A549 (cell line): Measurements from ENCODE around the gene TALDO1. TPM values are rescaled to one million over a fixed set of nuclear protein-coding genes. Genes with fewer than 3 reads are reported as not detected.
A peak's percentile ranks its signal among the peaks of the same experiment; 100 is the strongest.

Experiments
- ATAC-seq, 2 experiments: fragments of 200-7000 bp in 1 of 2; fragments of >200 bp in 1 of 2; cut with Nextera tagmentation in 1 of 2; cut with Tn5 transposase in 1 of 2; 3 replicates each; pipeline versions ENCODE4 v1.8.0 to v1.9.1; 2018 to 2020; ENCODE audit warnings: mild to moderate bottlenecking in 1 of 2, moderate library complexity in 1 of 2
- CTCF ChIA-PET: fragments of 300-600 bp; sonication (Branson Sonifier 250); formaldehyde crosslinking; extraction: SDS; loops from one replicate; lab custom pipeline; 2021; ENCODE audit warnings: antibody characterized with exemption, inconsistent platforms; lab: Yijun Ruan, JAX
- POLR2A ChIA-PET: fragments of 350-600 bp; formaldehyde crosslinking; extraction: SDS; loops from one replicate; lab custom pipeline; 2021; ENCODE audit warnings: antibody characterized with exemption, inconsistent platforms; lab: Yijun Ruan, JAX
- DNase-seq, 2 experiments: peaks; one replicate each; pipeline versions ENCODE4 v3.0.0 to v3.0.0-alpha.2; 2011 to 2016; ENCODE audit warnings: low read depth in 1 of 2, low spot score in 1 of 2
- FAIRE-seq: peaks from 2 replicates; lab custom pipeline; 2011; peaks lifted over from hg19 to GRCh38; lab: Jason Lieb, UNC
- H3K27ac ChIP-seq, 2 experiments: fragments of >200 bp; sonication (Bioruptor Twin); formaldehyde crosslinking; 3 replicates each; pipeline ENCODE4 v1.5.1; 2016 to 2017
- H3K4me1 ChIP-seq: fragments of >200 bp; sonication (Bioruptor Twin); formaldehyde crosslinking; 3 replicates; pipeline ENCODE4 v1.6.1; 2016
- H3K4me2 ChIP-seq: fragments of >200 bp; sonication (Bioruptor Twin); formaldehyde crosslinking; 3 replicates; pipeline ENCODE4 v1.6.1; 2016
- H3K4me3 ChIP-seq: fragments of >200 bp; sonication (Bioruptor Twin); formaldehyde crosslinking; 3 replicates; pipeline ENCODE4 v1.5.1; 2016
- H3K9me3 ChIP-seq: fragments of >200 bp; sonication (Bioruptor Twin); formaldehyde crosslinking; 3 replicates; pipeline ENCODE4 v1.6.1; 2016
- BHLHE40 ChIP-seq: IDR thresholded peaks from 2 replicates; pipeline ENCODE4 v1.6.1; 2012; ENCODE audit warnings: low read depth, low read length, inconsistent platforms
- CBX8 ChIP-seq: fragments of 200-600 bp; sonication (generic); IDR thresholded peaks from 2 replicates; pipeline ENCODE4 v1.6.1; 2016
- CHD4 ChIP-seq: fragments of 200-600 bp; sonication (generic); IDR thresholded peaks from 2 replicates; pipeline ENCODE4 v1.6.1; 2016; ENCODE audit warnings: antibody characterized with exemption, mild to moderate bottlenecking, borderline replicate concordance
- EHMT2 ChIP-seq: fragments of 200-600 bp; sonication (generic); IDR thresholded peaks from 2 replicates; pipeline ENCODE4 v1.6.1; 2016; ENCODE audit warnings: antibody characterized with exemption, low read depth, mild to moderate bottlenecking, moderate library complexity
- EP300 ChIP-seq, 2 experiments: fragments of >200 bp; sonication (Bioruptor Twin); formaldehyde crosslinking; IDR thresholded peaks; 2 replicates in 1 of 2; 3 replicates in 1 of 2; pipeline ENCODE4 v1.6.1; 2016 to 2017
- ESRRA ChIP-seq: fragments of 150-350 bp; IDR thresholded peaks from 2 replicates; pipeline ENCODE4 v1.6.1; 2014; ENCODE audit warnings: mild to moderate bottlenecking, low read length, borderline replicate concordance
- FOSL2 ChIP-seq, 2 experiments: fragments of 450-650 bp in 1 of 2; fragments of >200 bp in 1 of 2; sonication (Bioruptor Twin) in 1 of 2; formaldehyde crosslinking; IDR thresholded peaks; 2 replicates each; pipeline versions ENCODE4 v1.5.0 to v1.6.1; 2016 to 2020; ENCODE audit warnings: mild to moderate bottlenecking in 1 of 2, moderate library complexity in 1 of 2
- GATA3 ChIP-seq: IDR thresholded peaks from 2 replicates; pipeline ENCODE4 v1.6.1; 2012; ENCODE audit warnings: borderline replicate concordance
- HEYL ChIP-seq: fragments of 250-450 bp; sonication (Bioruptor Pico); IDR thresholded peaks from 2 replicates; pipeline ENCODE4 v1.8.0; 2021; ENCODE audit warnings: mild to moderate bottlenecking, moderate library complexity
- HOXA7 ChIP-seq: fragments of 250-450 bp; sonication (Bioruptor Pico); IDR thresholded peaks from 2 replicates; pipeline ENCODE4 v1.5.0; 2020; ENCODE audit warnings: mild to moderate bottlenecking, moderate library complexity
- JUN ChIP-seq, 2 experiments: fragments of >200 bp; sonication (Bioruptor Twin); formaldehyde crosslinking; IDR thresholded peaks; 2 replicates in 1 of 2; 3 replicates in 1 of 2; pipeline ENCODE4 v1.6.1; 2016 to 2017
- JUNB ChIP-seq: fragments of >200 bp; sonication (Bioruptor Twin); formaldehyde crosslinking; IDR thresholded peaks from 2 replicates; pipeline ENCODE4 v1.6.1; 2016
- KDM5A ChIP-seq: fragments of 200-600 bp; sonication (generic); IDR thresholded peaks from 2 replicates; pipeline ENCODE4 v1.6.1; 2016; ENCODE audit warnings: antibody characterized with exemption, mild to moderate bottlenecking
- NPAS2 ChIP-seq: fragments of 250-450 bp; sonication (Bioruptor Pico); IDR thresholded peaks from 2 replicates; pipeline ENCODE4 v1.8.0; 2022; ENCODE audit warnings: mild to moderate bottlenecking, moderate library complexity, borderline replicate concordance
- POLR2A ChIP-seq: IDR thresholded peaks from 2 replicates; pipeline ENCODE4 v1.6.1; 2012; ENCODE audit warnings: mild to moderate bottlenecking, low read length
- RAD21 ChIP-seq, 2 experiments: fragments of >200 bp in 1 of 2; sonication (Bioruptor Twin) in 1 of 2; formaldehyde crosslinking in 1 of 2; IDR thresholded peaks in 1 of 2; conservative IDR thresholded peaks in 1 of 2; 2 replicates in 1 of 2; 3 replicates in 1 of 2; pipeline ENCODE4 v1.6.1; 2012 to 2018; ENCODE audit warnings: inconsistent platforms in 1 of 2
- RNF2 ChIP-seq: fragments of 200-600 bp; sonication (generic); IDR thresholded peaks from 2 replicates; pipeline ENCODE4 v1.6.1; 2016; ENCODE audit warnings: low read depth, mild to moderate bottlenecking, antibody characterized with exemption, moderate library complexity, borderline replicate concordance
- SMC3 ChIP-seq: fragments of >200 bp; sonication (Bioruptor Twin); formaldehyde crosslinking; IDR thresholded peaks from 3 replicates; pipeline ENCODE4 v1.6.1; 2018; ENCODE audit warnings: inconsistent platforms
- SREBF2 ChIP-seq: fragments of 450-650 bp; IDR thresholded peaks from 2 replicates; pipeline ENCODE4 v1.6.1; 2014; ENCODE audit warnings: mild to moderate bottlenecking, moderate library complexity
- TFCP2L1 ChIP-seq: fragments of 250-450 bp; sonication (Bioruptor Pico); IDR thresholded peaks from 2 replicates; pipeline ENCODE4 v1.5.0; 2021; ENCODE audit warnings: mild to moderate bottlenecking
- ZC3H11A ChIP-seq: fragments of 450-650 bp; IDR thresholded peaks from 2 replicates; pipeline ENCODE4 v1.6.1; 2014; ENCODE audit warnings: antibody characterized with exemption, mild to moderate bottlenecking
- ZSCAN20 ChIP-seq: fragments of 250-450 bp; sonication (Bioruptor Pico); IDR thresholded peaks from 2 replicates; pipeline ENCODE4 v1.8.0; 2022; ENCODE audit warnings: mild to moderate bottlenecking, moderate library complexity
- WGBS: methylation state at CpG from one replicate; pipeline ENCODE4 v1.1.6; 2017; ENCODE audit errors: missing lambda C conversion rate; 5-methylcytosine and 5-hydroxymethylcytosine counted together
- polyA plus RNA-seq, 4 experiments: library from polyadenylated mRNA; depleted of rRNA in 3 of 4; stranded (reverse); fragments of >200 nt; fragmentation: RNase III in 1 of 4; extraction: RNeasy Plus Mini Kit Qiagen cat#74134 plus additional on column Dnase treatment in 1 of 4; gene quantifications; 2 replicates in 3 of 4; 3 replicates in 1 of 4; pipeline ENCODE4 v1.2.3, GENCODE V29; 2011 to 2017
- TF ChIP-seq, protein P1 (sequence below): fragments of 250-450 bp; sonication (Bioruptor Pico); IDR thresholded peaks from 2 replicates; pipeline ENCODE4 v1.5.0; 2020; ENCODE audit warnings: low read depth, mild to moderate bottlenecking, moderate library complexity
- TF ChIP-seq, protein P2 (sequence below): IDR thresholded peaks from 2 replicates; pipeline ENCODE4 v1.6.1; 2012
- TF ChIP-seq, protein P3 (sequence below): IDR thresholded peaks from 2 replicates; pipeline ENCODE4 v1.6.1; 2012
- TF ChIP-seq, protein P4 (sequence below): fragments of >200 bp; sonication (Bioruptor Twin); formaldehyde crosslinking; IDR thresholded peaks from 3 replicates; pipeline ENCODE4 v1.6.1; 2016

Gene TALDO1
- polyA plus RNA-seq, 2 of the 4 experiments (the other 2 are of a cell fraction), result 287 to 391 TPM

DNA sequence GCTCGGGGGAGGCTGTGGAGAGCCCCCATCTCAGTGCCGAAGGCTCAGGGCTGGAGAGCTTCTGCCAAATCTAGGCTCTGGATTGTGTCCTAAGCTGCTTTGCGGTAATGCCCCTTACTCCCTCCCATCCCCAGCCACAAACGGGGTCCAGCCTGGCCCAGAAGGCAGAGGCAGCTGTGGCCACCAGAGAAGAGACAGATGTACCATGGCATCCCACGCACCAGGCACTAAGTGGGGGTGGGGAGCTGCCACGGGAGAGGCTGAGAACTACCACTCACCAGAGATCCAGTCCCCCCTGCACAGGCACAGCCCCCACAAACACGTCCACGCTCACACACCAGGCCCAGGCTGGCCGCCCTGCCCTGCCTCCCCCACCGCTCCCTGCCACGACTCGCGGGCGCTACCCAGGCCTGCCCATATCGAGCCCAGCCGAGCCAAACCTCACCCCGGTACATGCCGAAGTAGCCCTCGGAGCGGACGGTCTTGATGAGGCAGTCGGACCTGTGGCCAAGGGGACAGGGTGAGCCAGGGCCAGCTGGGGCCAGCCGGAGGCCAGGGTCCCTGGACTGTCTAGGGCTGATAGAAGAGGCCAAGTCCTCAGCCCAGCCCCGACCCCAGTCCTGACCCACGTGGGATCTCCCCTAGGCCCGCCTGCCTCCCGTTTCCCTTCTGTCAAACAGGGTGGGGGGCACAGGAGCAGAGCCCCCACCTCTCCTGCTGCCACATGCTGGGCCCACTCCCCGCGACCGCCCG is 46.9 kb downstream of the TALDO1 start:
- Histone ChIP-seq H3K4me3 (no peak overlapping the region), H3K27ac (no peak overlapping the region), H3K4me1 (peaks cover 50% of the 10 kb centered on the region), H3K4me2 (no peak overlapping the region), H3K9me3 (no peaks in the 10 kb centered on the region)
- POLR2A ChIA-PET, result no interaction called here
- WGBS, result 95% methylated on average over 15 of the region's 31 CpGs
- ATAC-seq, result no peak
- no peak for TF ChIP-seq ESRRA
- TF ChIP-seq ZC3H11A, result no peak
- TF ChIP-seq POLR2A, result no peak
- no peak for TF ChIP-seq RNF2
- TF ChIP-seq JUNB, result no peak
- TF ChIP-seq CHD4, result no peak
- no peak for TF ChIP-seq ZSCAN20 (CRISPR knock-in tag)
- no peak for TF ChIP-seq EHMT2
- TF ChIP-seq SMC3, result no peak
- TF ChIP-seq RAD21 (conservative IDR thresholded peaks at IDR 0.05 in 1 of 2, IDR thresholded peaks at IDR 0.05 in 1 of 2), result no peak
- TF ChIP-seq, protein P1, sequence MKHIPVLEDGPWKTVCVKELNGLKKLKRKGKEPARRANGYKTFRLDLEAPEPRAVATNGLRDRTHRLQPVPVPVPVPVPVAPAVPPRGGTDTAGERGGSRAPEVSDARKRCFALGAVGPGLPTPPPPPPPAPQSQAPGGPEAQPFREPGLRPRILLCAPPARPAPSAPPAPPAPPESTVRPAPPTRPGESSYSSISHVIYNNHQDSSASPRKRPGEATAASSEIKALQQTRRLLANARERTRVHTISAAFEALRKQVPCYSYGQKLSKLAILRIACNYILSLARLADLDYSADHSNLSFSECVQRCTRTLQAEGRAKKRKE (CRISPR knock-in tag), result no peak
- TF ChIP-seq SREBF2, result no peak
- TF ChIP-seq CBX8, result no peak
- TF ChIP-seq KDM5A, result no peak
- CTCF ChIA-PET, result interaction anchor here (0.9 kb wide), 1 partner anchor 29 kb away, joined by 3 read pairs; no protein-coding TSS in a partner anchor
- no peak for FAIRE-seq
- no peak for DNase-seq

DNA sequence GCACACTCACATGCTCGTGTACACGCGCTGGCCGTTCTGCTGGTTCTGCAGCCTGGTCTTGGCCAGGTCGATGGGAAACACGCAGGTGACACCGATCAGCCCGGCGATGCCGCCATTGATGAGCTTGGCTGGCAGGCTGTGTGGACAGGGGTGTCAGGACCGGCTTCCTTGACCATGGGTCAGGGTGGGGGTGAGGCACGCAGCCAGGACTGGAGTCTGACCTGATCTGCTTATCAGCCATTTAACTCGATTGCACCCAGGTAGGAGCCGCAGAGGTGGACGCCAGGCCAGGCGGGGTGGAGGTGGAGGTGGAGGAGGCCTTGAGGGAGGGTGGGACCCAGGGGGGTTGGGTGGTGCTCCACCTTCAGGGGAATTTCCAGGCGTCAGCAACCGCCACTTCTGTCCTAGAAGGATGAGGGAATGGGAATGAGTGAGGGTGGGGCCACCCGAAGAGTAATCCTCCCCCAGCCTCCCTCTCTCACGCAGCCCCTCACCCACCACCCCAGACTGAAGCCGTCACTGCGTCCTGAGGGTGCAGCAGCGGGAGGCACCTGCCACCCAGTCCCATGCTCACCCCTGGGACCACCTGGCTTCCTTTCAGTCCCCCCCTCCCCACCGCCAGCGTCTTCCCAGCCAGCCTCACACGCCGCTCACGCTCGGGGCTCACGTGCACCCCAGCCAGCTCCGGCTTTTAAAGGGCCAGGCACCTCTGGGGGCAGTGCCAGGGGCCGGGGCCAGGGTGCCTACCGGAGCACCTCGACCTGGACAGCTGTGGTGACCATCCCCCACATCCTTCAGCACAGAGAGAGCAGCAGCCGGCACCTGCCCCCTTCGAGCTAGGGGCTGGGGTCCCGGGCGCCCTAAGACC is 47.7 kb downstream of the TALDO1 start:
- Histone ChIP-seq H3K4me2 (peak overlapping the region; percentile 90), H3K27ac (peak overlapping the region in 1 of 2 experiments; percentile 99; a peak in 4 of 6 replicates), H3K9me3 (no peaks in the 10 kb centered on the region), H3K4me1 (peaks cover 41% of the 10 kb centered on the region), H3K4me3 (no peak overlapping the region)
- CTCF ChIA-PET, result interaction anchor here (1.5 kb wide), 1 partner anchor 10 kb away, joined by 3 read pairs; the partner anchor contains the start of gene PIDD1
- POLR2A ChIA-PET, result interaction anchor here (0.8 kb wide), 1 partner anchor 25 kb away, joined by 3 read pairs; no protein-coding TSS in a partner anchor
- DNase-seq (no peak), FAIRE-seq (no peak), ATAC-seq (no peak)
- 60% methylated on average over 27 of the region's 38 CpGs for WGBS
- TF ChIP-seq, protein P2, sequence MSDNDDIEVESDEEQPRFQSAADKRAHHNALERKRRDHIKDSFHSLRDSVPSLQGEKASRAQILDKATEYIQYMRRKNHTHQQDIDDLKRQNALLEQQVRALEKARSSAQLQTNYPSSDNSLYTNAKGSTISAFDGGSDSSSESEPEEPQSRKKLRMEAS, result peak; percentile 37; the same call in 1 of the 2 replicates
- no peak for TF ChIP-seq HEYL
- no peak for TF ChIP-seq JUN (IDR thresholded peaks at IDR 0.05)
- TF ChIP-seq, protein P3, sequence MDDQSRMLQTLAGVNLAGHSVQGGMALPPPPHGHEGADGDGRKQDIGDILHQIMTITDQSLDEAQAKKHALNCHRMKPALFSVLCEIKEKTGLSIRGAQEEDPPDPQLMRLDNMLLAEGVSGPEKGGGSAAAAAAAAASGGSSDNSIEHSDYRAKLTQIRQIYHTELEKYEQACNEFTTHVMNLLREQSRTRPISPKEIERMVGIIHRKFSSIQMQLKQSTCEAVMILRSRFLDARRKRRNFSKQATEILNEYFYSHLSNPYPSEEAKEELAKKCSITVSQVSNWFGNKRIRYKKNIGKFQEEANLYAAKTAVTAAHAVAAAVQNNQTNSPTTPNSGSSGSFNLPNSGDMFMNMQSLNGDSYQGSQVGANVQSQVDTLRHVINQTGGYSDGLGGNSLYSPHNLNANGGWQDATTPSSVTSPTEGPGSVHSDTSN, result no peak
- TF ChIP-seq, protein P4, sequence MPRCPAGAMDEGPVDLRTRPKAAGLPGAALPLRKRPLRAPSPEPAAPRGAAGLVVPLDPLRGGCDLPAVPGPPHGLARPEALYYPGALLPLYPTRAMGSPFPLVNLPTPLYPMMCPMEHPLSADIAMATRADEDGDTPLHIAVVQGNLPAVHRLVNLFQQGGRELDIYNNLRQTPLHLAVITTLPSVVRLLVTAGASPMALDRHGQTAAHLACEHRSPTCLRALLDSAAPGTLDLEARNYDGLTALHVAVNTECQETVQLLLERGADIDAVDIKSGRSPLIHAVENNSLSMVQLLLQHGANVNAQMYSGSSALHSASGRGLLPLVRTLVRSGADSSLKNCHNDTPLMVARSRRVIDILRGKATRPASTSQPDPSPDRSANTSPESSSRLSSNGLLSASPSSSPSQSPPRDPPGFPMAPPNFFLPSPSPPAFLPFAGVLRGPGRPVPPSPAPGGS, result no peak
- TF ChIP-seq HOXA7, result no peak
- TF ChIP-seq RNF2, result no peak
- no peak for TF ChIP-seq TFCP2L1
- TF ChIP-seq GATA3, result no peak
- no peak for TF ChIP-seq EP300 (IDR thresholded peaks at IDR 0.05)
- peak; percentile 80 for TF ChIP-seq BHLHE40
- no peak for TF ChIP-seq ZC3H11A
- no peak for TF ChIP-seq FOSL2 (IDR thresholded peaks at IDR 0.05)
- TF ChIP-seq FOSL2 (CRISPR knock-in tag; IDR thresholded peaks at IDR 0.05), result no peak
- TF ChIP-seq NPAS2 (CRISPR knock-in tag), result no peak
